ENCODE data around the gene DSG4.

Gene DSG4

DNA sequence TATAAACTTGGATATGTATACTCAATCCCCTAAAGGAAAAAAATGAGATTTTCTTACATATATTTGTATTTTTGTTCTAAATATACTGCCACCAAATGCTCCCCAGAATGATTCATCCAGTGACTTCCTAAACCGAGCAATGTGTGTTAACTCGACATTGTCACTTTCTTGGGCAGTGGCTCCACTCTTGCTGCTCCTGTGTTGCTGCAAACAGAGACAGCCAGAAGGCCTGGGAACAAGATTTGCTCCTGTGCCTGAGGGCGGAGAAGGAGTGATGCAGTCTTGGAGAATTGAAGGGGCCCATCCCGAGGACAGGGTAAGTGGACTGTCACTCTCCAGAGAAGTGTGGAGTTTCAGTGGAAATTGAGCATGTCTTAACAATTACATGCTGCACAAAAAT lies 32.7 kb downstream of the DSG4 start:
- DNase-seq: no peak

DNA sequence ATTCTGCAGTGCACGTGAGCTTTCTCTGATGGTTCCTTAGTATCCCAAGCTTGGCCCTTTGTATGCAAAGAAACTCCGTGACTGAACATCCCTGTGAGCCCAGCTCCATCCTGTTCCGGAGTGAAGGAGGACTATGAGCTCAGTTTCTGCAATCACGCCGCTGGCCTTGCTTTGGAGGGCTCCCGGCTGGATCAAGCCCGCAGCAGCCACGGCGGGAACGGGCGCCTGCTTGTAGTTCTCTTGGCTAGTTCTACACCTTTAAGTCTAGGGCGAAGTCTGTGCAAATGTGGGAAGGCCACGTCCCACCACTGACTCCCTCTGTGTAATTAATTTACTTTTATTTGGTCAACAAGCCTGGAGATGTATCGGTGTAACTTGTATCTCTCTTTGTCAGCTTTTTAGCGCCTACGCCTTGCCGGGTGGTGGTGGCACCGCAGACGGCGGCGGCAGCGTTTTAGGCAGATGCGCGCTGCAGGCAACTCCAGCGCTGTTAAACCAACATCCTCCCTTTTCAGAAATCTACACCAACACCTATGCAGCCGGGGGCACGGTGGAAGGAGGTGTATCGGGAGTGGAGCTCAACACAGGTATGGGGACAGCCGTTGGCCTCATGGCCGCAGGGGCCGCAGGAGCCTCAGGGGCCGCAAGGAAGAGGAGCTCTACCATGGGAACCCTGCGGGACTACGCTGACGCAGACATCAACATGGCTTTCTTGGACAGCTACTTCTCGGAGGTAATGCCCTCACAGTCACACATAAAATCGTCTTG lies 34.3 kb downstream of the DSG4 start:
- no peak for DNase-seq

DNA sequence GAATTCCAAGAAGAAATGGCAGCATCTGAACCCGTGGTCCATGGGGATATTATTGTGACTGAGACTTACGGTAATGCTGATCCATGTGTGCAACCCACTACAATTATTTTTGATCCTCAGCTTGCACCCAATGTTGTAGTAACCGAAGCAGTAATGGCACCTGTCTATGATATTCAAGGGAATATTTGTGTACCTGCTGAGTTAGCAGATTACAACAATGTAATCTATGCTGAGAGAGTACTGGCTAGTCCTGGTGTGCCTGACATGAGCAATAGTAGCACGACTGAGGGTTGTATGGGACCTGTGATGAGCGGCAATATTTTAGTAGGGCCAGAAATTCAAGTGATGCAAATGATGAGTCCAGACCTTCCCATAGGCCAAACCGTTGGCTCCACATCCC lies 36.6 kb downstream of the DSG4 start:
- DNase-seq: no peak

DNA sequence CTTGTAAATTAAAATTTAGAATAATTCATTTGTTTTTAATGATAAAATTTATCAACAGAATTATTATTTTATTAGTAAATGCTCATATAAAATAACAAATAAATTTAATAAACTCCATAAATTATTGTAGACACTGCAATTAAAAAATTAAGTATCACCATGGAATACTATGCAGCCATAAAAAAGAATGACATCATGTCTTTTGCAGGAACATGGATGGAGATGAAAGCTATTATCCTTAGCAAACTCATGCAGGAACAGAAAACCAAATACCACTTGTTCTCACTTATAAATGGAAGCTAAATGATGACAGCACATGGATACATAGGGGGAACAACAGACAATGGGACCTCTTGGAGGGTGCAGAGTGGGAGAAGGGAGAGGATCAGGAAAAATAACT lies 41.3 kb downstream of the DSG4 start:
- no peak for DNase-seq

DNA sequence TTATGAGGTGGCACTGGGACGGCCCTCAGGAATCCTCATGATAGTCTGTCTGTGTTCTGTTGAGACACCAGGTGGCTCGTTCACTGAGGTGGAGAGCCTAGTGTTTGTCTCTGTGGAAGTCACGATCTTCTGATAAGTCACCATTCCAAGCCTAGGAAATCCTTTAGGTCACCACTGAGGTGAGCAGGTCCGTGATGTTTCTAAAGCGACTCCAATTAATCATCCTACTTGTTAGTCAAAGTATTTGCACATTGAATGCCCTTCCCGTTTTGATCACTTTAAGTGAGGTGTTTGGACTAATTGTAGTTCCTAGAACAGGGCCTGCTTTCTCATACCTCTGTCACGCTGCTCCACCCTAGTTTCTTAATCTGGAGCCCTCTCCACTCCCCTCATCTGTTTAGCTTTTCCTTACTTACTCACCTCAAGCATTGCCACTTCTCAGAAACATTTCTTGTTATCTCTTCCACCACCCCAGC lies 42.9 kb downstream of the DSG4 start:
- no peak for DNase-seq

DNA sequence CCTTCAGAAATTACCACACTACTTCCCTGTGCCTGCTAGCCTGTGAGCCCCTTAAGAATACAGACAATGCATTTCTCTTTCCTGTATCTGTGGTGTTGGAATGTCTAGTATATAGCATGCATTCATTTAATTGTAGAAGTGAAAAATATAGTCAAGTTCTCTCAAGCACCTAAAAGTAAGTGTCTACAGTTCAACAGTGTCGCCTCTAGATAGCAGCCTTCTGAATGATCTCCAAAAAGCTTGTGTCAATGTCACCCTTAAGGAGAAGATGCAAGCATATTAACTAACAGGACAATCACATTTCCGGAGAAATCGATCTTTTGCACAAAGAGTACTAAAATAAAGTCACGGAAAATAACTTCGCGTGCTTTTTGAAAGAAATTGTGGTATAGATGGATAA lies 43.5 kb downstream of the DSG4 start:
- no peak for DNase-seq

DNA sequence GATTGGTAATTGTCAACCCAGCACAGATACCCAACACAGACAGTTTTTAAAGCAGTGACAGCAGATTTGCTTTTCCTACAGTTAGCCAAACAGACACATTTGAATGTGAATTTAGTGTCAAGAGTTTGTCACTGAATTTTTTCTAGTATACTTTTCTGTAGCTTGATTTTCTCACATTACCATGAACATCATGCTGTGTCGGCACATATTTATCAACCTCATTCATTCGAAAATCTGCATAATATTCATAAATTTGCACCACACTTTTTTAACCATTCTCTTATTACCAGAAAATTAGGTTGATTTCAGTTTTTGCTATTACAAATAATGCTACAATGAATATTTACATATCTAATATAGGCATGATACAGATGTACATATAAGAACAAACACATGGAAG lies 43.9 kb downstream of the DSG4 start:
- no peak for DNase-seq

DNA sequence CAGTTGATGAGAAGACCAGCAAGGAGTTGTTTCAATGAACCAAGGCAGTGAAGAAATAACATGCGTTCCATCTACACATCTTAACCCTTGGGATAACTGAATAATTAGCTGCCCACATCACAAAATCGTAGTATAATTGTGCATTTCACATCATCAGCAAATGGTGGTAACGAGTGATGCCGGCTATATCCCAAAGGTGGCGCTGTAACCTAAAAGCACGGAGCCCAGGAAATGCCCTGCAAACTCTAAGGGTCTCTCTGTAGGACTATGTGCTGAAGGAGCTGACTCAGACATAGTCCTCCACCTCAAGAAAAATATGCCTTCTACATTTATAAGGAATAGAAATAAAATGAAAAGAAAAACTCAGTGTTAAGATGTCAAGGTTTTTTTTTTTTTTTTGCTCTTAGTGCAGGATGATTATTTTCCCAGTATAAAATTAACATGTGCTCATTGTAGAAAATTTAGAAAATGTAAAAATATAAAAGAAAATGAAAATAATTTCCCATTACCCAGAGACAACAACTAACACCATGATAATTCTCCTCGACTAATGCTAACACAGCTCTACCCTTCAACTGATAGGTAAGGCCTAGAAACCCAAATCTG lies 47.9 kb downstream of the DSG4 start:
- DNase-seq: peak; percentile 21 to 44

DNA sequence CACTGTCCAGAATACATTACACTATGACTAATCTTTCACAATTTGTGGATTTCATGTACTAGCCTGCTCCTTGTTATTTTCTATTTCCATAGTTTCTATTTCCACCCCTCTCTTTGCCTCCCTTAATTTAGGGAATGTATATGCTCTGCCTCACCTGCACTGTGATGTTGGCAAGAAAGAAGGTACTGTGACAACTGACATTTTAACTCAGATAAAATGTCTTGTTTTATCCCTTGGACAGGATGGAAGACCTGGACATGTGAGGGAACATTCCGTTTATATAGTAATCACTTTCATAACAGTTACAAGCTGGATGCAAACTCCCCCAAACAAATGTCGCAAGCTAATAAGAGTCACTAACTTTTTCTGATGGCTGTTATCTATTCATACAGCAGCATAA lies 49.4 kb downstream of the DSG4 start:
- DNase-seq: no peak

DNA sequence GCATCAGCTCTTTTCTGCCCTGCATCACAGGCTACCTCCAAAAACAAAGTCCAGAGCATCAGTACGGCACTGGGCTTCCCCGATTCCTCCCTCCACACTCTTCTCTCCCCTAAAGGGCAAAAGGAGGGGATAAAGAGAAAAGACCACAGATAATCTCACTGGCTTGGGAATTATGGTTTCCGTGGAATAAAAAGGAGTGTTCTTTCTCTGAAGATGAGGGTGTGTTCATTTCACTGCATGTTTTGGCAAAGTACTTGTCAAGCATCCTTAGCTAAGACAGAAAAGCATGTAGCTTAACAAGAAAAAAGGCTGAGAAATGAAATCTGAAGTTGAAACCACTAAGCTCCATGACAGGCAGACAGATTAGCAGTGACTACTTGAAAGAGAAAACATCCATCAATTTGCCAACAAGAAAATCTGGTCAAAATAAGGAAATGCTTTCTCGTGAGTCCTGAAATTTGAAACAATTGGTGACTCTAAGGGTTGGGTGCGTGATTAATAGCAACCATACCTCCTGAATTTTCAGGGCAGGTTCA lies 50.4 kb downstream of the DSG4 start:
- no peak for DNase-seq

DNA sequence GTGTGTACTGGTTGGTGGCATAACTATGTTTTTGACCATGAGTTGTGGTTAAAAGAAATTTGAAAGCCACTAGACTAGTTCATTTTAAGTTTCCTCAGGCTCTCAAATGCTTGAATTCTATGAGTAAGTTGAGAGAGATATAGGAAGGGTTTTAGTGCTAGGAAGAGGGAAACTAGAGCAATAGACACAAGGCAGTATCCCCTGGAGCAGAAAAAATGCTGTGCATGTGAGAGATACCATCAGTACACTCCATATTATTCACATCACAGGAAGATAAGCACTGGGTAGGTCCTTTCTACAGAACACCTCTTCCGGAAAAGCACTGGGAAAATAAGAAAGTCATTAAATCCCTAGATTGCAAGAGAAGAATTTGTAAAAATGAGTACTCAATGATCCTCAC lies 51.6 kb downstream of the DSG4 start:
- no peak for DNase-seq

DNA sequence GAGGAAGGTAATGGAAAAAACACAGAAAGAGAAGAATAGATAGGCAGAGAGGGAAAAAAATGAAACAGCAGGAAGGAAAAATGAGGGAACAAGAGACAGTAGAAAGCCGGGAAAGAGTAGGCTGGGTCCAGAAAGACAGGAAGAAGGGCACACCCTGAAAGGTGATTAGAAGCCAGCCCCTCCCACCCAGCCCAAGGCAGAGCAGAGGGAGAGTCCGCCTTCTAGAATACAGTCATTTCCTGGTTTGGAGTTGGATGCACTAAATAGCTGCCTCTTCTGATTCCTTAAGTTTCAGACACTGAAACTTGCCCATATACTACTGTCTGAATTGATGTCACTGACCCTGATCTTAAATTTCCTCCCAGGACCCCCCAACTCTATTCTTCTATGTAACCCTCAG lies 53.0 kb downstream of the DSG4 start:
- no peak for DNase-seq

DNA sequence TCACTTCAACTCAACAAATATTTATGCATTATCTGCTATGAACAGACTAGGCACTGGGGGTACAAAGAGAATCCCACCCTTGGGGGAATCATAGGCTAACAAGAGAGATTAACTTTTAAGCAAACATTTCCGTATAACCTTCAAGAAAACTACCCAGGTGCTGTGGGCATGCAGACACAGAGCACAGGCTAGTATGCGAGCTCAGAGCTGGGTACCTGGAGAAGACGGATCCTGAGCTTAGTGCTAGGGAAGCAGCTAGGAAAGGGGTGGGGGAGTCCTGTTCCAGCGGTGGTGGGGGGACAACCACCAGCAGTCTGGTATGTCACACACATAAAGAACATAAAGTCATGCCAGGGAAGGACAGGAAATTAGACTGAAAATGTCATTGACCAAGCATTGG lies 53.5 kb downstream of the DSG4 start:
- DNase-seq: no peak

DNA sequence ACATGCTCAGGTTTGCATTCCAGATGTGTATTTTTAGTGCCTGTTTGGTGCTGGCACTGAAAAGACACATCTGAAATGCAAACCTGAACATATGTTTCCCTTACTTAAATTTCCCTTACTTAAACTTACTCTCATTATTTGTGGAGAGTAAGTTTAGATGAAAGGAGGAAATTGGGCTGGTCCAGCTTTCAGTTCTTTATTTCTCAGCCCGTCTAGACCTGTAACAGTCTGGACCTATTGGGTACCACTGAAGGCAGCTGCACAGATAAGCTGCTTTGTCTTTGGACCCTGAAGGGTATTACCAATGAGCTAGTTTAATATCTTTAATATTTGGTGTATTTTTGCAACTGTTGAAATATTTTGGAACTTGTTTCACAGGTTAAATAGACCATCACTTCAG lies 54.0 kb downstream of the DSG4 start:
- no peak for DNase-seq

DNA sequence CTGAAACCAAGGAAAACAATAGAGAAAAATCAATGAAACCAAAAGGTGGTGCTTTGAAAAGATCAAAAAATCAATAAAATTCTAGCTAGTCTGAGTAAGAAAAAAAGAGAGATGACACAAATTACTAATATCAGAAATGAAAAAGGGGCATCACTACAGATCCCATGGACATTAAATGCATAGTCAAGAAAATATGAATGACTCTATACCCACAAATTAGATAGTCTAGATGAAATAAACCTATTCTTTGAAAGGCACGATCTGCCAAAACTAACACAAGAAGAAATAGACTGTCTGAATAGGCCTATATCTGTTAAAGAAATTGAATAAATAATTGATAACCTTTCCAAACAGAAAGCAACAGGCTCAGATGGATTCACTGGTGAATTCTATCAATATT lies 55.7 kb downstream of the DSG4 start:
- DNase-seq: no peak

DNA sequence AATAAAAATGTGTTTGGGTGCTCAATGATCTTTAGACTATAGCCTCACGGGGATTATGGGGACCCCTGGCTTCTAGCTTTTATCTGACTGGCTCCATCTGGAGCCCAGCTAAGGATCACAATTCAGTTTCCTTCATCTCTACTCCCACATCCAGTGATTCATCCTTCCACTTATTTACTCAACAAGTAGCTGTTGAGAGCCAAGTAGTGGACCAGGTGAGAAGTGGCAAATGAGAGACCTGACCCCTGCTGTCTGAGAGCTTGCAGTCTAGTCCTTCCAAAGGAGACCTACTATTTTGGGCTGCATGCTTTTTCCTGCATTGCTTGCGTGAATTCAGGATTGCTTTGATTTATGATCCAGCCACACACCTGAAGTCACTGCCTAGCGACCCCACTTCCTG lies 60.2 kb downstream of the DSG4 start:
- no peak for DNase-seq

DNA sequence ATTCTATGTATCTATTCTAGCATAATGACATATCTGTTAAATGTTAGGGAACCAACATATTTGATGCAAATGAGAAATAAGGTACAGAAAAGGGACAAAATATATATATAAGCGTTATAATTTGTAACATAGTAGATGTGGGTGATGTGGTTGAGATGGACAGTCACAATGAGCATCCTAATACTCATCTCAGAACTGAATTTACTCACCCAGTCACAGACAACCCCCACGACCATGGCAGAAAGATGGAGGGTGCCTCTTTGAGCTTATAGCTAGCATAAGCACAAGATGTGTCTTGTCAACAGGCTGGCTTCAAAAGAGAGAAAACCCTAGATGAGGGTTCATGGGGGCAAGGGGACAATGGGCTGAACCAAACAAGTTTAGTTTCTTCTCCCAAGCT lies 61.8 kb downstream of the DSG4 start:
- no peak for DNase-seq

DNA sequence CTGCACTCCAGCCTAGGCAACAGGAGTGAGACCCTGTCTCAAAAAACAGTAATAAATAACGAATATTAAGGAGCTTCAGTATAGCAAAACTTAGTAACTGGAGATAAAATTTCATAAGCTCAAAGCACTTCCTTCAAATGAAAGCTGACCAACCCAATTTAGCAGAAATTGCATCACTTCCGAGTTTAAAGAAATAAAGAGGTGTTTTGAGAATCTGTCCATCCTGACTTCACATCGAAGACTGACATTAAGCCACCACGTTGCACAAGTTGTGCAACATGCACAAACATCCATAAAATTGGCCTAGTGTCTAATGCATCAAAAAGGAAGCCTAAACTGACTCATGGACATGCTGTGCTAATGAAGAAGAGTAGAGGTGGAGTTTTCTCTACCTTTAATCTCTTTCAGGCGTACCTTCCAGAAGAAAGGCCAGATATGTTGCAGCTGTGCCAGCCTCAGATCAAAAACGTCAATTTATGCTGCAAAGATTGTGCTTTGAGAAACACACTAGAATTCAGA lies 63.3 kb downstream of the DSG4 start:
- DNase-seq: no peak

DNA sequence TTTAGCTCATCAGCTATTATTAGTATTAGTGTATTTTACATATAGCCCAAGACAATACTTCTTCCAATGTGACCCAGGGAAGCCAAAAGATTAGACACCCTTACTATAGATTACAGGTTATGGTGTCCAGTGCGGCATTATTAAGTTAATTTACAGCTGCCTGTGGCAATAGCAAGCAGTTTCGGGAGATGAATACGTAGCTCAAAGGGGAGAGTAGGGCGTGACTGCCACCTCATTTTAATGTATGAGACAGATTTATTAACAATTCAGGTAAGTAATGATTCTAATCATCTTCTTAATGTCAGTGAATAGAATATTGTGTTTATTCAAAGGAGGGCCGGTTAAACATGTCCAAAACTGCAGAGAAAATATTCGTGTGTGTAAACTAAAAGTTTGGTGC lies 64.2 kb downstream of the DSG4 start:
- no peak for DNase-seq

DNA sequence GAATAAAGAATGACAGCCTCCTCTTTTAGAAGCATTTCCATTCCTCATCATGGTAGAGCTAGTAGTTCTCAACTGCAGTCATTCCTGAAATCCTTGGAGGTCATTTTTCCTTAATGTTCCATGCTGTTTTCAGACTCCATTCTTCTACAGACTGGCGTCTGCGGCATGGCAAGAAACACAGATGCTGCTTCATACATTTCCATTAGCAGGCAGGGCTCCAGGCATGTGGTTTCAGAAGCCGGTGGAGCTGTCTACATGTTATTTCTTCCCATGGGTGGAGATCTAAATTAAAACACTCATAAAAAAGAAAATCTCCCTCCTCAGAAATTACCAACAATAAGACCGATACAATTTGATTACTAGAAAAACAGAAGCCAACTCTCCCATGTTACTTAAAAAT lies 64.9 kb downstream of the DSG4 start:
- no peak for DNase-seq

DNA sequence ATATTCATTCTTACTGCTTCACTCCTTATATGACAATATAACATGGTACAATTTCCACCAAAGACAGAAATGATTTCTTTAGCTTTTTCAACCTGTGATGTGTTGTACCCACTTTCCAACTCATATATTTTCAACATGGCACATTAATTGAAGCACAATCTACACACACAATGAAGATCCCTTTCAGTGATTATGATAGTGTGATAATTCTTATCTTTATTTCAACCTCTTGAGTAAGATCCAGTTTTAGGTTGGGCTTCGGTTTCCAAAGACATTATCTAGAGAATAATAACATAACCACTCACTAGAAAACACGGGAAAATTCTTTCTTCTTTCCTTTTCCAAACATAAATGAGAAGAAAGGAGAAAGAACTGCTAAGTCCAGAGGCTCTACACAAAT lies 67.6 kb downstream of the DSG4 start:
- DNase-seq: no peak

DNA sequence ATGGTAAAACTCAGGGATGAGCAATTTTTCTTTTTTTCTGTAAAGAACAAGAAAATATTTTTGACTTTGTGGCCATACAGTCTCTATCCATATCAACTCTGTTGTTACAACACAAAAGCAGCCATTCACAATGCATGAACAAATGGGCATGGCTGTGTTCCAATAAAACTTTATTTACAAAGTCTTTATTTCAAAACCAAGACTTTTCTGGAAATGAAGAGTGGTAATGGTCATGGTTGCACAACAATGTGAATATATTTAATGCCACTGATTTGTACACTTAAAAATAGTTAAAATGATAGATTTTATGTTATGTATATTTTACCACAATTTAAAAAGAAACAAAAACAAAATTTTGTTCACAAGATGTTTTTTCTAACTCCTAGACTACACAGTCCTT lies 69.3 kb downstream of the DSG4 start:
- no peak for DNase-seq

DNA sequence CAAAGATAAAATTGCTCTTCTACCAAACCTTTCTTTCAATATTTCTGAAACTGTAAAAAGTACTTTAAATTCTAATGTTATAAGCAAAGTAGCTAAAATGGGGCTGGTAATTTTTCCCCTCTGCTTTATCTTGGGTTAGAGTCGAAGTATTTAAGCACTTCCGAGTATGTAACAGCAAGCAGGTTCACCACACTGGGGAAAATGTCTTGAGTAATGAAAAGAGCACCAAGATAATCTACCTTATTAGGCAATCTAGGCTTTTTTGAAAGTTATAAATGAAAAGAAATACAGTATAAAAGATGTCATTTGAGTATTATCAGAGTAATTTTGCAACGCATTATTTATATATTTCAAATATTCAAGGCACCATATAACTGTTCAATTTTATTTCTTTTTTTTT lies 70.3 kb downstream of the DSG4 start:
- DNase-seq: no peak

DNA sequence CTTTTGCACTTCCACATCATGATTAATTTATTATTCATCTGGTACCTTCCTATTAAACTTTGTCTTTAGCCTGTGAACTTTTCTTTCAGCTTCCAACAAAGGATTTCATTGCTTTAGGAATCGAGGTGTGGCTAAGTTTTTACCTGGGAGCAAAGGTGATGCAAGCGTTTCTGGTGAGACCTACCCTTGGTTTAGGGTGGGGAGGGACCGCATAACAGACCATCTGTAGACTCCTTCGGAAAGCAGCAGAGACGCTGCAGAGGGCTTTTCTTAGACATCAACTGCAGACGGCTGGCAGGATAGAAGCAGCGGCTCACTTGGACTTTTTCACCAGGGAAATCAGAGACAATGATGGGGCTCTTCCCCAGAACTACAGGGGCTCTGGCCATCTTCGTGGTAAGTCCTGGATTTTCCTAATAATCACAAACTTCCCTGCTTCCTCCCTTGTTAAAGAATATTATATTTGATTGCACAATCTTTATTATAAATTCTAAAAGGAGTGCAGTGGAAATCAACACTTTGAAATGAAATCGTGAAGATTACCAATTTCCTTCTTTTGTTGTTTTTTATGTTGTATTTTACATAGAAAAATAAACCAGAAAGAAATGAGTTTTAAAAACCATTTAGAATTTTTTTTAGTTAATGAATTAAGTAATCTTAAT lies 71.1 kb downstream of the DSG4 start, which contains the start of gene DSG3:
Gene DSG3, plus strand, starts transcription at position 212 of the 662 bp plus-strand sequence. Its CDS starts 137 bp downstream, at position 349.
- no peak for DNase-seq

All from NCI-H2081 (cell line).